ENCODE measurements around the gene PRKCSH.
"Not testable (repeated sequence)": the region's sequence is repeated elsewhere in the genome, so short reads cannot be mapped to it uniquely, and the experiment has no call there.

The PRKCSH gene

GRCh38 chr19:11468266-11468845 lies 32.9 kb downstream of the PRKCSH start:
- in situ Hi-C loops (cut with MboI; ENCODE audit: low sequenced_read_pairs) = not testable (repeated sequence)

DNA sequence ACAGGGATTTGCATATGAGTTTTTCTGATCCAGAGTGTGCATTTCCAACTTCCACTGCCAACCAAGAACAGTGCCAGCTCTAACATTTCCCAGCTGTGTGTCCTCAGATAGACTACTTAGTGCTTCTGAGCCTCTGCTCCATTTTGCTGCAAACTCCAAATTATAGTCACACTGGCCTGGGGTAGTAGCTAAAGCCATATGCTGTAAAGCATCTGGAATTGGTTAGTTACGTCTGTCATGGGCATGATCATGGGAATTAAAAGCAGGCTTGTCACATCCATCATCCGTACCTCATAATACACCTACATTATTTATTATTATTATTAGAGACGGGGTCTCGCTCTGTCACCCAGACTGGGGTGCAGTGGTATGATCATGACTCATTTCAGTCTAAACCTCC lies 38.3 kb downstream of the PRKCSH start:
- in situ Hi-C loops (cut with MboI; ENCODE audit: low sequenced_read_pairs) = no loop called here

- in situ Hi-C loops (cut with MboI; ENCODE audit: low sequenced_read_pairs) = not testable (repeated sequence)
Measured at GRCh38 chr19:11475343-11475742, 39.9 kb downstream of the PRKCSH start.

DNA sequence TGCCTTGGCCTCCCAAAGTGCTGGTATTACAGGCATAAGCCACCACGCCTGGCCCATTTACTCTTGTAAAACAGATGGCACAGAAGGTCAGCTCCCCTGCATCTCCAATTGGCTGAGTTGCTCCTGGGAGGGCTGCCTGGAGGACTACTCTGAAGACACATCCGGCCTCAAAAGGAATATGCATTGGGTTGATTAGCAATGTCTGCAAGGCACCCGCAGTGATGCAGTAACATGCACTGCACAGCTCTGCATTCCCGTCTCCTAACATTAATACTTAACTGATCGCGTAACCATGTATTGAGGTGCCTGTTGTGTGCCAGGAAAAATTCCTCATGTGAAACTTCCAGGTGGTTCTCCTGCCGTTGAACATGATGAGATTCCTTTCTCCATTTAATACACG lies 40.4 kb downstream of the PRKCSH start:
- in situ Hi-C loops (cut with MboI; ENCODE audit: low sequenced_read_pairs) = no loop called here

DNA sequence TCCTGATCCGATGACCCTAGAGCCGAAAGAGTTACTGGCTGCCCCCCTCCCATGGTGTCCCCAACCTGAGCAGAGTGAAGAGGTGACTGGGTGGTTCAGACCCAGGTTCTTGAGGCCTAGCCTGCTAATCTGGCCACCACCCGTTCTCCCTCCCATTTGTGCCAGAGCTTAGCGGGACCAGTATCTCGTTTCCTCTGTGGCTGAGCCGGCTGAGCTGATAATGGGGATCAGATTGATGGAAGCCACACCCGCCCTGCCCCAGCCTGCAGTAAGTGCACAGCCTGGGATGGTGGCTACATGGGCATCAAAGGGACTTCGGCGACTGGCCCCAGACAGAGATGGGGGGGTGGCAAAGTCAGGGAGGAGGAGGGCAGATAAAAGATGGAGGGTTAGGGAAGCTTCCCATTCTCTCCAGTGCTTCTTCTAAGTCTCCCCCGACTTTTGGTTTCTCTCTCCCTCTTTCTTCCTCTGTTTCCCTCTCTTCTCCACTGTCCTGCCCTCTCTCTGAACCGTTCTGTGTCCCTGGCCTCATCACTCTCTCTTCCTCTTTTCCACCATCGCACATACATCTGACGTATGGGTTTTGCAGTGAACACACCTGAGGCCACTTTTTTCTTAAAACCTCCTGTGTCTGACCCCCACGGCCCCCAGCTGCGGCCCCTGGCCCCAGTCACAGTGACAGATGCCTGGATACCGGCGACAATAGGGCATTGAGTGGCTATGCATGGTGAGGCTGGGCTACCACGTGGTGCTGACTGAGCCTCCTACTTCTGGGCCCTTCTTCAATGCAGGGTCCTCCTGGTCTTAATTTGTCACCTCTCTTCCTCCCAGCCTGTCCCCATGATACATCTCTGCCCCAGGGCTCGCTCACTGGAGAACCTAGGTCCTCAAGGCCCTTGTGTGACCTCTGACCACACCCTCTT lies 43.0 kb downstream of the PRKCSH start:
- in situ Hi-C loops (cut with MboI; ENCODE audit: low sequenced_read_pairs) = no loop called here

DNA sequence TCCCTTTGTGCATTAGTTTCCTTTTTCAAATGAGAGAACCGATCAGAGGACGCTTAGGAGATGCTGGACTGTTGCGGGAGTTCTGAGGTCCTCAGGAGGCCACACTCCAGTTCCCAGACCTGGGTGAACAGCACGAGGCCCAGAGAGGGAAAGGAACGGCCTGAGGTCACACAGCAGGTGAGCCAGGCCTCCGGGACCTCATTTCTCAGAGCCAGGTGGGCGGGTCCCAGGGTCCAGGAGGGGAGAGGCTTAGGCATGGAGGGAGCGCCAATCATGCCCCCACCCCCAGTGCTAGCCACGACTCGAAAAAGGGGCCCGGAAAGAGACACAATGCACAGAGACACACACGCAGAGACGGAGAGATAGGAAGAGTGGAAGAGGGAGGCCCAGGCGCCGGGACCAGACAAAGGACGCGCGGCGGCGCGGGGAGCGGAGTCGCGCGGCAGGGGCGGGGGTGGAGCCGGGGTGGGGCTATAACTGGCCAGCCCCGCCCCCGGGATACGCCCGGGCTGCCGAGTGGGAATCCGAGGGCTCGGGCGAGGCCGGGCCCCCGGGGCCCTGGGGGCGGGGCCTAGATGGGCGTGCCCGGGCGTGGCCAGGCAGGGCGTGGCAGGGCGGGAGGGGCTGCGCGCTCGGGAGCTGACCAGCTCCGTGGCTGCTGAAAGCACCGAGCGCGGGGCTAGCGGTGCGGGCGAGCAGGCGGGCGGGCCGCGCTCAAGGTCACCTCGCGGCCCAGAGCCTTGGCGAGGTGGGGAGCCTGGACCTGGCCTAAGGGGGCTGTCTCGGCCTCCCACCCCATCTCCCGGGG lies 43.9 kb downstream of the PRKCSH start:
- in situ Hi-C loops (cut with MboI; ENCODE audit: low sequenced_read_pairs) = no loop called here

- in situ Hi-C loops (cut with MboI; ENCODE audit: low sequenced_read_pairs) = no loop called here
Measured at GRCh38 chr19:11479898-11480714, 44.7 kb downstream of the PRKCSH start.

- in situ Hi-C loops (cut with MboI; ENCODE audit: low sequenced_read_pairs) = no loop called here
Measured at GRCh38 chr19:11480715-11481533, 45.5 kb downstream of the PRKCSH start, which contains the start of gene ELAVL3. ELAVL3 (minus strand) TSS chr19:11481046; CDS start chr19:11480608, 438 bp downstream.

GRCh38 chr19:11481534-11482383 lies 46.3 kb downstream of the PRKCSH start:
- in situ Hi-C loops (cut with MboI; ENCODE audit: low sequenced_read_pairs) = no loop called here

- in situ Hi-C loops (cut with MboI; ENCODE audit: low sequenced_read_pairs) = no loop called here
Measured at GRCh38 chr19:11482384-11483050, 47.1 kb downstream of the PRKCSH start.

DNA sequence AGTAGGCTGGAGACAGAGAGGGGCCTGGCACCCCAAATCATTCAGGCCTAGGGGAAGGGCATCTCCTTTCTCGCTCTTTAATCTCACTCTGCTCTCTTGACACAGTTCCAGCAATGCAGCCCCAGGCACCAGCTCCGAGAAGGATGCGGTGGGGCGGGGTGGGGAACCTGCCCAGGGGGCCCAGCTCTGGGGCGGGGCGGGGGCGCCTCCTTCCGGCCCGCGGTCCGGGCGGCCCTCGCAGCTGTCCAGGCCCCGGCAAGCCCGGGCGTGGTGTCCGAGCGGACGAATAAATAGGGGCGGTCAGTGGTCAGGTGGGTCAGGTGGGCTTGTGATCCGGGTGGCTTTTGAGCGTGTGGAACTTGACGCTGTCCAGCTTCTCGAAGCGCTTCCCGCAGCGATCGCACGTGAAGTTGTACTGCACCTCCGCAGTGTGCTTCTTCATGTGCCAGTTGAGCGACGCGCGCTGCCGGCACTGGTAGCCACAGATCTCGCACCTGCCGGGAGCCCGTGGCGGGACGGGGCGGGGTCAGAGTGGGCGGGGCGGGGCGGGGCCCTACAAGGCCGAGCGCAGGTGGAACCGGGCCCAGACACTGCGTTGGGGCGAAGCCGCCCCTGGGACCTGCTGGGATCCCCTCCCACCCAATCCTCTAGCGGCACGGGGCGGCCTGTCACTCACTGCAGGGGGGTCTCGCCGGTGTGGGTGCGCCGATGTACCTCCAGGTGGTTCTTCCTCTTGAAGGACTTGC lies 48.1 kb downstream of the PRKCSH start:
- in situ Hi-C loops (cut with MboI; ENCODE audit: low sequenced_read_pairs) = no loop called here

GRCh38 chr19:11485245-11485837 lies 49.9 kb downstream of the PRKCSH start:
- in situ Hi-C loops (cut with MboI; ENCODE audit: low sequenced_read_pairs) = no loop called here

- in situ Hi-C loops (cut with MboI; ENCODE audit: low sequenced_read_pairs) = no loop called here
Measured at GRCh38 chr19:11486661-11487503, 51.4 kb downstream of the PRKCSH start.

- in situ Hi-C loops (cut with MboI; ENCODE audit: low sequenced_read_pairs) = no loop called here
Measured at GRCh38 chr19:11489378-11489777, 53.9 kb downstream of the PRKCSH start.

DNA sequence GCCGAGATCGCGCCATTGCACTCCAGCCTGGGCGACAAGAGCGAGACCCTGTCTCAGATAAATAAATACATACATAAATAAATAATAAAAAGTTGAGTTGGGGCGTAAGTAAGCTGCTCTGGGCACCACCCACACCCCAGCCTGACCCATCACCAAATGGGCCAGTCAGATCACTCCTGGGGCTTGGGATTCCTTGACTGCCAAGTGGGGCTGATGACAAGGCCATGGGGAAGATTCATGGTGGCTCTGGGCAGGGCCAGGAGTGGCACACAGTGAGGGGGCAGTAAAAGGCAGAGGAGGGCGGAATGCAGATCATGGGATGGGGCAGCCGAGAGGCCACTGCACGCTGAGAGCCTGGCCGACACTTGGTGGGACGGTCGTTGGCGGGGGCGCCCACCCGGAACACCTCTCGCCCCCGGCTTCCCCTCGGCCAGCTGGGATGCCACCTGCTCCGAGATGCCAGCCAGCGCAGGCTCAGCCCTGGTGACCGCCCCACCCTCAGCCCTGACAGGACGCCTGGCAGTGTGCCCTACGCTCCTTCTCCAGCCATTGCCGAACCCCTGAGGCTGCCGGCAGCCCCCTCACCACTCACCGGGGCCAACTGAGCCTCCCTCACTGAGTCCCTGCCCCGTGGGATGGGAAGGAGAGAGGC lies 59.3 kb downstream of the PRKCSH start:
- in situ Hi-C loops (cut with MboI; ENCODE audit: low sequenced_read_pairs) = no loop called here

- in situ Hi-C loops (cut with MboI; ENCODE audit: low sequenced_read_pairs) = no loop called here
Measured at GRCh38 chr19:11495481-11495880, 60.0 kb downstream of the PRKCSH start.
